ENCODE results near the gene CXorf65.
A peak's percentile ranks its signal among the peaks of the same experiment; 100 is the strongest.

Gene CXorf65

GRCh38 chrX:71067089-71067488 lies 39.5 kb downstream of the CXorf65 start:
- H3K27ac ChIP-seq (ENCODE audit: low read depth, low read length, severe bottlenecking) = no peak overlapping the region
- H3K9me3 ChIP-seq (ENCODE audit: control insufficient read depth, low read length) = no peaks in the 10 kb centered on the region
- no peaks in the 10 kb centered on the region for H3K4me1 ChIP-seq (ENCODE audit: control insufficient read depth, insufficient read depth, low read length, poor library complexity, severe bottlenecking)
- H3K4me3 ChIP-seq (ENCODE audit: extremely low read depth, insufficient read depth, low read length, poor library complexity, severe bottlenecking) = peak overlapping the region; percentile 60
- peaks cover 4% of the 10 kb centered on the region for H3K36me3 ChIP-seq (ENCODE audit: control insufficient read depth, insufficient read depth, low read length)
- 0 to 14% methylated on average over 1 of the region's 2 CpGs for WGBS, 2 experiments (ENCODE audit: insufficient coverage in 2 of 2)

GRCh38 chrX:71060127-71060526 lies 46.4 kb downstream of the CXorf65 start:
- H3K4me3 ChIP-seq (ENCODE audit: extremely low read depth, insufficient read depth, low read length, poor library complexity, severe bottlenecking) = no peak overlapping the region
- no peaks in the 10 kb centered on the region for H3K9me3 ChIP-seq (ENCODE audit: control insufficient read depth, low read length)
- H3K4me1 ChIP-seq (ENCODE audit: control insufficient read depth, insufficient read depth, low read length, poor library complexity, severe bottlenecking) = no peaks in the 10 kb centered on the region
- H3K36me3 ChIP-seq (ENCODE audit: control insufficient read depth, insufficient read depth, low read length) = peaks cover 45% of the 10 kb centered on the region
- no peak overlapping the region for H3K27ac ChIP-seq (ENCODE audit: low read depth, low read length, severe bottlenecking)

GRCh38 chrX:71057848-71058530 lies 48.6 kb downstream of the CXorf65 start:
- H3K4me3 ChIP-seq (ENCODE audit: extremely low read depth, insufficient read depth, low read length, poor library complexity, severe bottlenecking) = no peak overlapping the region
- WGBS, 2 experiments (ENCODE audit: insufficient coverage in 2 of 2) = no CpG with 5 or more reads among the region's 3 CpGs
- H3K4me1 ChIP-seq (ENCODE audit: control insufficient read depth, insufficient read depth, low read length, poor library complexity, severe bottlenecking) = no peaks in the 10 kb centered on the region
- no peaks in the 10 kb centered on the region for H3K9me3 ChIP-seq (ENCODE audit: control insufficient read depth, low read length)
- H3K36me3 ChIP-seq (ENCODE audit: control insufficient read depth, insufficient read depth, low read length) = peaks cover 45% of the 10 kb centered on the region
- no peak overlapping the region for H3K27ac ChIP-seq (ENCODE audit: low read depth, low read length, severe bottlenecking)

- Histone ChIP-seq H3K4me1 (ENCODE audit: control insufficient read depth, insufficient read depth, low read length, poor library complexity, severe bottlenecking) (no peaks in the 10 kb centered on the region), H3K4me3 (ENCODE audit: extremely low read depth, insufficient read depth, low read length, poor library complexity, severe bottlenecking) (no peak overlapping the region), H3K36me3 (ENCODE audit: control insufficient read depth, insufficient read depth, low read length) (peaks cover 49% of the 10 kb centered on the region), H3K9me3 (ENCODE audit: control insufficient read depth, low read length) (no peaks in the 10 kb centered on the region), H3K27ac (ENCODE audit: low read depth, low read length, severe bottlenecking) (no peak overlapping the region)
Observed at GRCh38 chrX:71056867-71057266, 49.7 kb downstream of the CXorf65 start.

Measured in mesodermal cell (in vitro differentiated cells).